MM.1S (cell line): ENCODE data around the gene TOMT.
"Not testable (repeated sequence)": the region's sequence is repeated elsewhere in the genome, so short reads cannot be mapped to it uniquely, and the experiment has no call there.

ENCODE experiments used
- DNase-seq: peaks from one replicate; pipeline ENCODE4 v3.0.0-alpha.2; 2015
- H2AFZ ChIP-seq: fragments of 300-600 bp; sonication (generic); 2 replicates; pipeline ENCODE4 v1.6.0; 2016; ENCODE audit warnings: antibody characterized with exemption, low read length
- H3F3A ChIP-seq: fragments of 300-600 bp; sonication (generic); 2 replicates; pipeline ENCODE4 v1.6.1; 2016; ENCODE audit warnings: mild to moderate bottlenecking, antibody characterized with exemption, low read length, moderate library complexity, mixed read lengths; ENCODE audit not compliant: insufficient read depth
- H3K27ac ChIP-seq: fragments of 300-600 bp; sonication (generic); 2 replicates; pipeline ENCODE4 v1.5.1; 2016; ENCODE audit warnings: mild to moderate bottlenecking, low read length
- H3K27me3 ChIP-seq: fragments of 300-600 bp; sonication (generic); replicated peaks from 2 replicates; pipeline ENCODE4 v1.6.0; 2016; ENCODE audit warnings: low read length; ENCODE audit not compliant: insufficient read depth
- H3K36me3 ChIP-seq: fragments of 300-600 bp; sonication (generic); replicated peaks from 2 replicates; pipeline ENCODE4 v1.6.1; 2016; ENCODE audit warnings: mild to moderate bottlenecking, low read length, mixed read lengths; ENCODE audit not compliant: insufficient read depth
- H3K4me1 ChIP-seq: fragments of 300-600 bp; sonication (generic); 2 replicates; pipeline ENCODE4 v1.6.1; 2016; ENCODE audit warnings: low read length, mixed read lengths
- H3K4me2 ChIP-seq: fragments of 300-600 bp; sonication (generic); 2 replicates; pipeline ENCODE4 v1.6.0; 2016; ENCODE audit warnings: low read depth, low read length
- H3K4me3 ChIP-seq: fragments of 300-600 bp; sonication (generic); 2 replicates; pipeline ENCODE4 v1.5.1; 2016; ENCODE audit warnings: low read length, mixed read lengths
- H3K79me2 ChIP-seq: fragments of 300-600 bp; sonication (generic); 2 replicates; pipeline ENCODE4 v1.6.1; 2016; ENCODE audit warnings: mixed run types, low read length, mixed read lengths
- H3K9ac ChIP-seq: fragments of 300-600 bp; sonication (generic); 2 replicates; pipeline ENCODE4 v1.6.1; 2016; ENCODE audit warnings: low read length, mixed read lengths
- H3K9me2 ChIP-seq: fragments of 300-600 bp; sonication (generic); replicated peaks from 2 replicates; pipeline ENCODE4 v1.6.1; 2016; ENCODE audit warnings: mild to moderate bottlenecking, low read length, mixed read lengths; ENCODE audit not compliant: insufficient read depth
- H3K9me3 ChIP-seq: fragments of 300-600 bp; sonication (generic); replicated peaks from 2 replicates; pipeline ENCODE4 v1.6.1; 2016; ENCODE audit warnings: mild to moderate bottlenecking, low read length, mixed read lengths; ENCODE audit not compliant: insufficient read depth
- H4K20me1 ChIP-seq: fragments of 300-600 bp; sonication (generic); 2 replicates; pipeline ENCODE4 v1.6.1; 2016; ENCODE audit warnings: mild to moderate bottlenecking, low read length, moderate library complexity, mixed read lengths; ENCODE audit not compliant: insufficient read depth
- EZH2 ChIP-seq: fragments of 300-600 bp; sonication (generic); optimal IDR thresholded peaks from 2 replicates; pipeline ENCODE3; 2017; ENCODE audit warnings: low read depth, mild to moderate bottlenecking, antibody characterized with exemption, low read length, mixed read lengths
- EZH2phosphoT487 ChIP-seq: fragments of 300-600 bp; sonication (generic); IDR thresholded peaks from 2 replicates; pipeline ENCODE4 v1.6.1; 2018; ENCODE audit warnings: antibody characterized with exemption, low read length
- TF ChIP-seq, protein P1 (sequence below): fragments of 300-600 bp; sonication (generic); IDR thresholded peaks from 2 replicates; pipeline ENCODE4 v1.5.1; 2016; ENCODE audit warnings: antibody characterized with exemption, low read length, mixed read lengths

Gene TOMT

DNA sequence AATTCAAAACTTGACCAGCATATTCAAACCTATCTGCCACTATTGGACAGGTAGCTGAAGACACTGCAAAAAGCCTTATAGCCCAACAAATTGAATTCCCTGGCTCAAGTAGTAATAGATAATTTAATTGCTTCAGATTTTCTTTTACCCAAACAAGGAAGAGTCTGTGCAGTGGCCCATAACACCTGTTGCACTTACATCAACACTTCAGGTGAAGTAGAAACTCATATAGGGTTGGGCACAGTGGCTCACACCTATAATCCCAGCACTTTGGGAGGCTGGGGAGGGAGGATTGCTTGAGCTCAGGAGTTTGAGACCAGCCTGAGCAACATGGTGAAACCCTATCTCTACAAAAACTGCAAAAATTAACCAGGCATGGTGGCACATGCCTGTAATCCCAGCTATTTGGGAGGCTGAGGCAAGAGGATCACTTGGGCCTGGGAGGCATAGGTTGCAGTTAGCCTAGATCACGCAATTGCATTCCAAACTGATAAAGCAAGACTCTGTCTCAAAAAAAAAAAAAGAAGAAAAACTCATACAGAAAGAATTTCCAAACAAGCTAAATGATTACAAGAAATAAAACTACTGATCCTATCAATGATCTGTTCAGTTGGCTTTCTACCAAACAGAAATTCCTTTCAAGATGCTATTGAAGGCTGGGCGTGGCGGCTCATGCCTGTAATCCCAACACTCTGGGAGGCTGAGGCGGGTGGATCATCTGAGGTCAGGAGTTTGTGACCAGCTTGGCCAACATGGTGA lies 39.3 kb downstream of the TOMT start:
- no peak overlapping the region for H3K27ac ChIP-seq

DNA sequence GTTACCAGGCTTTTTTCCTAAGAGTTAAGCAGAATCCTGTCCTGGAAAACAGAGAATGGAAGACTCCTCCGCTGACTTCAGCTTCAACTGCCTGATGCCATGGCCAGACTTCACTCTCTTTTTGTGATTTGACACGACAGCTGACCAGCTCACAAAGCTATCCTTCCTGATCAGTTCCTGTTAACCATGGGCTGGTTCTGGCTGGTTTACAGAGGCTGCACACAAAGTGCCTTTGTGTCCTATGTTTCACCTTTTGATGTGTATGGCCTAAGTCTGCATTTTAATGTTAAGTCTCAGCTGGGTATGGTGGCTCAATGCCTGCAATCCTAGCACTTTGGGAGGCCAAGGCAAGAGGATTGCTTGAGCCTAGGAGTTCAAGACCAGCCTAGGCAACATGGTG lies 40.9 kb downstream of the TOMT start:
- no peaks in the 10 kb centered on the region for H3F3A ChIP-seq
- no peaks in the 10 kb centered on the region for H3K9me2 ChIP-seq
- no peaks in the 10 kb centered on the region for H4K20me1 ChIP-seq
- no peak for DNase-seq
- H3K79me2 ChIP-seq, result no peaks in the 10 kb centered on the region
- H3K9me3 ChIP-seq, result no peaks in the 10 kb centered on the region
- no peak overlapping the region for H3K27ac ChIP-seq
- H3K9ac ChIP-seq, result no peak overlapping the region
- no peaks in the 10 kb centered on the region for H3K4me1 ChIP-seq
- H3K4me3 ChIP-seq, result no peak overlapping the region
- TF ChIP-seq EZH2phosphoT487, result no peak
- TF ChIP-seq, protein P1, sequence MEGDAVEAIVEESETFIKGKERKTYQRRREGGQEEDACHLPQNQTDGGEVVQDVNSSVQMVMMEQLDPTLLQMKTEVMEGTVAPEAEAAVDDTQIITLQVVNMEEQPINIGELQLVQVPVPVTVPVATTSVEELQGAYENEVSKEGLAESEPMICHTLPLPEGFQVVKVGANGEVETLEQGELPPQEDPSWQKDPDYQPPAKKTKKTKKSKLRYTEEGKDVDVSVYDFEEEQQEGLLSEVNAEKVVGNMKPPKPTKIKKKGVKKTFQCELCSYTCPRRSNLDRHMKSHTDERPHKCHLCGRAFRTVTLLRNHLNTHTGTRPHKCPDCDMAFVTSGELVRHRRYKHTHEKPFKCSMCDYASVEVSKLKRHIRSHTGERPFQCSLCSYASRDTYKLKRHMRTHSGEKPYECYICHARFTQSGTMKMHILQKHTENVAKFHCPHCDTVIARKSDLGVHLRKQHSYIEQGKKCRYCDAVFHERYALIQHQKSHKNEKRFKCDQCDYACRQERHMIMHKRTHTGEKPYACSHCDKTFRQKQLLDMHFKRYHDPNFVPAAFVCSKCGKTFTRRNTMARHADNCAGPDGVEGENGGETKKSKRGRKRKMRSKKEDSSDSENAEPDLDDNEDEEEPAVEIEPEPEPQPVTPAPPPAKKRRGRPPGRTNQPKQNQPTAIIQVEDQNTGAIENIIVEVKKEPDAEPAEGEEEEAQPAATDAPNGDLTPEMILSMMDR, result no peak
- TF ChIP-seq EZH2, result no peak
- H3K27me3 ChIP-seq, result no peaks in the 10 kb centered on the region
- H2AFZ ChIP-seq, result no peak overlapping the region
- H3K36me3 ChIP-seq, result no peaks in the 10 kb centered on the region
- no peak overlapping the region for H3K4me2 ChIP-seq

More for the DNA sequence above, 39.3 kb downstream of the TOMT start:
- TF ChIP-seq EZH2 (no peak), EZH2phosphoT487 (no peak)
- TF ChIP-seq, protein P1, result no peak
- H3K36me3 ChIP-seq, result no peaks in the 10 kb centered on the region
- no peak overlapping the region for H2AFZ ChIP-seq
- no peak overlapping the region for H3K9ac ChIP-seq
- H3K9me2 ChIP-seq, result no peaks in the 10 kb centered on the region
- H4K20me1 ChIP-seq, result no peaks in the 10 kb centered on the region
- no peaks in the 10 kb centered on the region for H3K79me2 ChIP-seq
- DNase-seq, result no peak
- no peak overlapping the region for H3K4me3 ChIP-seq
- H3K4me2 ChIP-seq, result no peak overlapping the region
- no peaks in the 10 kb centered on the region for H3F3A ChIP-seq
- H3K9me3 ChIP-seq, result no peaks in the 10 kb centered on the region
- H3K27me3 ChIP-seq, result no peaks in the 10 kb centered on the region
- no peaks in the 10 kb centered on the region for H3K4me1 ChIP-seq

DNA sequence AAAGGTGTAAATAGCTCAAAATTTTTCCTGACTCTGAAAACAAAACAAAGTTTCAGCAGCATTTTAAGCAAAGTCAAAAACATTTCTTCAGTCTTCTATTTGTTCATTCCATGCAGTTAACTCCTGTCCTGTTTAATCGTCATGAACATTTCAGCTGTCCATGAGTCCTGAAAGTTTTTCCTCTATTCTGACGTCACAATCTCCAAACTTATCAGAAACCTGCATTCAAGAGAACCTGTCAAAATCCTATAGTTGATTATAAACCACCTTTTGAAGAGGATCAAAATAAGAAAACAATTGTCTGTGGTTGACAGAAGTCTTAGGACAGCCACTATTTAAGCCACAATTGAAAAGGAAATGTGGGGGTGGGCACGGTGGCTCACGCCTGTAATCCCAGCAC lies 45.2 kb downstream of the TOMT start:
- no peaks in the 10 kb centered on the region for H3K9me3 ChIP-seq
- no peak overlapping the region for H2AFZ ChIP-seq
- no peak for DNase-seq
- no peaks in the 10 kb centered on the region for H3K36me3 ChIP-seq
- no peak overlapping the region for H3K4me2 ChIP-seq
- H4K20me1 ChIP-seq, result no peaks in the 10 kb centered on the region
- no peaks in the 10 kb centered on the region for H3K79me2 ChIP-seq
- H3K9me2 ChIP-seq, result no peaks in the 10 kb centered on the region
- H3K4me3 ChIP-seq, result no peak overlapping the region
- no peak overlapping the region for H3K9ac ChIP-seq
- H3K27me3 ChIP-seq, result no peaks in the 10 kb centered on the region
- no peaks in the 10 kb centered on the region for H3F3A ChIP-seq
- H3K27ac ChIP-seq, result no peak overlapping the region
- H3K4me1 ChIP-seq, result no peaks in the 10 kb centered on the region
- TF ChIP-seq, protein P1, result no peak
- TF ChIP-seq EZH2 (no peak), EZH2phosphoT487 (no peak)

DNA sequence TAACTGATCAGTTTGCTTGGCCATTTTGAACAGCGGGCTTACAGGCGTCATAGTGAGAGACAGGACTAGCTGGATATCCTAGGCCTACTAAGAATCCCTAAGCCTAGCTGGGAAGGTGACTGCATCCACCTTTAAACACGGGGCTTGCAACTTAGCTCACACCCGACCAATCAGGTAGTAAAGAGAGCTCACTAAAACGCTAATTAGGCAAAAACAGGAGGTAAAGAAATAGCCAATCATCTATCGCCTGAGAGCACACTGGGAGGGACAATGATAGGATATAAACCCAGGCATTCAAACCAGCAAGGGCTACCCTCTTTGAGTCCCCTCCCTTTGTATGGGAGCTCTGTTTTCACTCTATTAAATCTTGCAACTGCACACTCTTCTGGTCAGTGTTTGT lies 48.1 kb downstream of the TOMT start:
- not testable (repeated sequence) for H2AFZ ChIP-seq, H3K36me3 ChIP-seq, H3K9ac ChIP-seq, H3K27me3 ChIP-seq, DNase-seq, H3K27ac ChIP-seq, H3K9me2 ChIP-seq, H3K79me2 ChIP-seq, H3F3A ChIP-seq, H3K4me2 ChIP-seq, H3K9me3 ChIP-seq, H3K4me1 ChIP-seq, H4K20me1 ChIP-seq, H3K4me3 ChIP-seq
